HEK293 (cell line): ENCODE results near the gene TTYH1.

Experiments used
- CTCF ChIA-PET: fragments of 350-600 bp; formaldehyde crosslinking; extraction: SDS; loops from one replicate; lab custom pipeline; 2021; ENCODE audit warnings: antibody characterized with exemption; lab: Yijun Ruan, JAX
- POLR2A ChIA-PET: fragments of 300-600 bp; formaldehyde crosslinking; extraction: SDS; loops from one replicate; lab custom pipeline; 2020; ENCODE audit warnings: antibody characterized with exemption, inconsistent platforms; lab: Yijun Ruan, JAX
- H3K27ac ChIP-seq: fragments of 200-500 bp; sonication (Bioruptor generic); 2 replicates; pipeline ENCODE4 v1.5.1; 2014; ENCODE audit warnings: low read depth, low read length, control low read depth, inconsistent platforms; ENCODE audit errors: extremely low read depth
- H3K36me3 ChIP-seq, 2 experiments: fragments of 200-500 bp in 1 of 2; sonication (Bioruptor generic) in 1 of 2; 1 replicate in 1 of 2; 2 replicates in 1 of 2; pipeline ENCODE4 v1.5.1; 2014 to 2017; ENCODE audit warnings: inconsistent platforms in 2 of 2, low read length in 2 of 2; ENCODE audit not compliant: control insufficient read depth in 2 of 2, insufficient read depth in 1 of 2
- H3K4me1 ChIP-seq: fragments of 200-500 bp; sonication (Bioruptor generic); 2 replicates; pipeline ENCODE4 v1.5.1; 2014; ENCODE audit warnings: mild to moderate bottlenecking, low read length, inconsistent platforms; ENCODE audit not compliant: control insufficient read depth, insufficient read depth
- H3K4me3 ChIP-seq: 2 replicates; pipeline ENCODE4 v1.5.1; 2011; ENCODE audit warnings: low read depth, mild to moderate bottlenecking, control low read depth, low read length, moderate library complexity
- H3K9me3 ChIP-seq: fragments of 200-500 bp; sonication (Bioruptor generic); 2 replicates; pipeline ENCODE4 v1.5.1; 2014; ENCODE audit warnings: low read depth, low read length, inconsistent platforms; ENCODE audit not compliant: control insufficient read depth, insufficient read depth
- GLIS2 ChIP-seq: fragments of 450-650 bp; formaldehyde crosslinking; IDR thresholded peaks from 2 replicates; pipeline ENCODE4 v1.5.1; 2016; ENCODE audit warnings: missing biosample characterization, missing genetic modification characterization
- HOXD13 ChIP-seq: sonication (generic); formaldehyde crosslinking; IDR thresholded peaks from 2 replicates; pipeline ENCODE4 v1.8.0; 2022; ENCODE audit warnings: missing genetic modification reagents, borderline replicate concordance
- KLF10 ChIP-seq: fragments of 450-650 bp; IDR thresholded peaks from 2 replicates; pipeline ENCODE4 v1.5.1; 2018; ENCODE audit warnings: missing biosample characterization, mild to moderate bottlenecking, missing genetic modification characterization
- KLF16 ChIP-seq: fragments of 450-650 bp; formaldehyde crosslinking; IDR thresholded peaks from 2 replicates; pipeline ENCODE4 v1.5.1; 2017; ENCODE audit warnings: missing biosample characterization, missing genetic modification characterization
- MEIS1 ChIP-seq: sonication (generic); formaldehyde crosslinking; IDR thresholded peaks from 2 replicates; pipeline ENCODE4 v1.8.1; 2022; ENCODE audit warnings: missing genetic modification reagents, mild to moderate bottlenecking, borderline replicate concordance
- PRDM10 ChIP-seq: fragments of 450-650 bp; formaldehyde crosslinking; IDR thresholded peaks from 2 replicates; pipeline ENCODE4 v1.5.1; 2016; ENCODE audit warnings: missing biosample characterization, missing genetic modification characterization
- PRDM4 ChIP-seq: fragments of 450-650 bp; formaldehyde crosslinking; IDR thresholded peaks from 2 replicates; pipeline ENCODE4 v1.5.1; 2017; ENCODE audit warnings: missing biosample characterization, missing genetic modification characterization
- TSHZ1 ChIP-seq: fragments of 450-650 bp; formaldehyde crosslinking; IDR thresholded peaks from 2 replicates; pipeline ENCODE4 v1.5.1; 2016; ENCODE audit warnings: missing biosample characterization, missing genetic modification characterization, borderline replicate concordance
- ZBTB17 ChIP-seq: fragments of 450-650 bp; formaldehyde crosslinking; IDR thresholded peaks from 2 replicates; pipeline ENCODE4 v1.5.1; 2016; ENCODE audit warnings: missing biosample characterization, missing genetic modification characterization
- ZNF10 ChIP-seq: fragments of 450-650 bp; formaldehyde crosslinking; IDR thresholded peaks from 2 replicates; pipeline ENCODE4 v1.5.1; 2017; ENCODE audit warnings: missing biosample characterization, missing genetic modification characterization
- ZNF155 ChIP-seq: fragments of 450-650 bp; formaldehyde crosslinking; IDR thresholded peaks from 2 replicates; pipeline ENCODE4 v1.5.1; 2016; ENCODE audit warnings: missing biosample characterization, missing genetic modification characterization
- ZNF16 ChIP-seq: fragments of 450-650 bp; formaldehyde crosslinking; IDR thresholded peaks from 2 replicates; pipeline ENCODE4 v1.5.1; 2016; ENCODE audit warnings: low read depth, missing biosample characterization, missing genetic modification characterization
- ZNF670 ChIP-seq: fragments of 450-650 bp; formaldehyde crosslinking; IDR thresholded peaks from 2 replicates; pipeline ENCODE4 v1.5.1; 2016; ENCODE audit warnings: missing biosample characterization, missing genetic modification characterization, low read depth
- ZNF776 ChIP-seq: fragments of 450-650 bp; formaldehyde crosslinking; IDR thresholded peaks from 2 replicates; pipeline ENCODE4 v1.5.0; 2017; ENCODE audit warnings: missing biosample characterization, missing genetic modification characterization, borderline replicate concordance
- ZSCAN16 ChIP-seq: fragments of 450-650 bp; formaldehyde crosslinking; IDR thresholded peaks from 2 replicates; pipeline ENCODE4 v1.5.1; 2016; ENCODE audit warnings: missing biosample characterization, missing genetic modification characterization

The TTYH1 gene

GRCh38 chr19:54435551-54436016, 20.3 kb downstream of the TTYH1 start (continued):
- TF ChIP-seq TSHZ1 (tag by site-specific recombination) (no peak), GLIS2 (tag by site-specific recombination) (no peak), HOXD13 (CRISPR knock-in tag) (no peak)

- Histone ChIP-seq H3K9me3 (no peaks in the 10 kb centered on the region), H3K36me3 (peaks cover 0 to 10% of the 10 kb centered on the region in 2 experiments; a peak in 2 of 3 replicates), H3K27ac (no peak overlapping the region), H3K4me3 (no peak overlapping the region), H3K4me1 (peaks cover 7% of the 10 kb centered on the region)
- POLR2A ChIA-PET, result interaction anchor here (0.7 kb wide), 1 partner anchor 12 kb away, joined by 3 read pairs; the partner anchor contains the start of gene LENG8
- CTCF ChIA-PET, result interaction anchor here (0.6 kb wide), 1 partner anchor 71 kb away, joined by 3 read pairs; the partner anchor contains the start of gene LAIR1
- TF ChIP-seq PRDM4 (tag by site-specific recombination) (no peak), KLF10 (tag by site-specific recombination) (no peak), KLF16 (tag by site-specific recombination) (no peak), ZSCAN16 (tag by site-specific recombination) (no peak), ZNF155 (tag by site-specific recombination) (no peak), ZNF670 (tag by site-specific recombination) (no peak), MEIS1 (CRISPR knock-in tag) (no peak), ZBTB17 (tag by site-specific recombination) (no peak), ZNF10 (tag by site-specific recombination) (no peak), ZNF776 (no peak)
These were observed 20.8 kb downstream of the TTYH1 start for GRCh38 chr19:54436031-54436523.

GRCh38 chr19:54436628-54437252, 21.5 kb downstream of the TTYH1 start:
- POLR2A ChIA-PET, result interaction anchor here (0.7 to 4.0 kb wide), 2 partner anchors 12 kb away, joined by 3 to 38 read pairs; partner anchors contain the start of gene LENG8
- H3K4me1 ChIP-seq, result 0 out of 2 replicates have a peak, but pooled peaks cover under 1% of the 10 kb centered on the region
- H3K9me3 ChIP-seq, result no peaks in the 10 kb centered on the region
- H3K4me3 ChIP-seq, result no peak overlapping the region
- no peak overlapping the region for H3K27ac ChIP-seq
- TF ChIP-seq ZNF16 (tag by site-specific recombination), result no peak
- no peak for TF ChIP-seq PRDM10 (tag by site-specific recombination)
- TF ChIP-seq, all 188 proteins: peak for 0
- peaks cover 0 to 10% of the 10 kb centered on the region in 2 experiments; a peak in 2 of 3 replicates for H3K36me3 ChIP-seq
- CTCF ChIA-PET, result interaction anchor here (4.2 to 4.8 kb wide), 2 partner anchors 13 to 46 kb away, joined by 29 to 43 read pairs; partner anchors contain the start of gene LENG8
